Endothelial cell of umbilical vein (primary cell): ENCODE results near the gene GTF2IRD1. TPM values are rescaled to one million over a fixed set of nuclear protein-coding genes. Genes with fewer than 3 reads are reported as not detected.

Source experiments
- BruUV-seq: library from RNA; stranded (reverse); fragments of 400-500 nt; replicated peaks from 2 replicates; lab custom pipeline; 2021; lab: Mats Ljungman, UMichigan
- CTCF ChIA-PET: fragments of 300-600, 350-600 bp; sonication (Branson Sonifier 250); formaldehyde crosslinking; loops from one replicate; lab custom pipeline; 2021; ENCODE audit warnings: antibody characterized with exemption, inconsistent platforms; lab: Charles Lee
- POLR2A ChIA-PET: fragments of 300-600, 350-600 bp; sonication (Branson Sonifier 250); formaldehyde crosslinking; loops from one replicate; lab custom pipeline; 2021; ENCODE audit warnings: antibody characterized with exemption, inconsistent platforms; lab: Charles Lee
- DNase-seq: peaks from one replicate; pipeline ENCODE4 v3.0.0-alpha.2; 2011; ENCODE audit warnings: low read depth, low spot score
- FAIRE-seq: peaks from 2 replicates; lab custom pipeline; 2011; peaks lifted over from hg19 to GRCh38; lab: Jason Lieb, UNC
- H2AFZ ChIP-seq: 2 replicates; pipeline ENCODE4 v1.6.0; 2012; ENCODE audit warnings: low read depth, low read length, control low read depth, inconsistent platforms
- H3K27ac ChIP-seq: 2 replicates; pipeline ENCODE4 v1.5.1; 2011; ENCODE audit warnings: low read depth, mild to moderate bottlenecking, control low read depth, low read length, moderate library complexity; ENCODE audit not compliant: insufficient read depth
- H3K27me3 ChIP-seq, 2 experiments: 2 replicates each; pipeline versions ENCODE4 v1.6.0 to v1.6.1; 2011; ENCODE audit warnings: low read length in 2 of 2, mixed read lengths in 1 of 2; ENCODE audit not compliant: control insufficient read depth in 2 of 2, insufficient read depth in 2 of 2
- H3K36me3 ChIP-seq, 2 experiments: 2 replicates in 1 of 2; 3 replicates in 1 of 2; pipeline ENCODE4 v1.5.1; 2011; ENCODE audit warnings: low read length in 2 of 2, mild to moderate bottlenecking in 1 of 2, moderate library complexity in 1 of 2; ENCODE audit not compliant: control insufficient read depth in 2 of 2, insufficient read depth in 2 of 2; ENCODE audit errors: extremely low read depth in 1 of 2
- H3K4me1 ChIP-seq: 3 replicates; pipeline ENCODE4 v1.5.1; 2011; ENCODE audit warnings: mild to moderate bottlenecking, low read length; ENCODE audit not compliant: control insufficient read depth, insufficient read depth; ENCODE audit errors: extremely low read depth
- H3K4me2 ChIP-seq: 2 replicates; pipeline ENCODE4 v1.6.1; 2011; ENCODE audit warnings: low read length, control low read depth, mixed read lengths; ENCODE audit not compliant: insufficient read depth
- H3K4me3 ChIP-seq, 3 experiments: fragments of 200-600 bp in 1 of 3; sonication (generic), shearing (Covaris generic) in 1 of 3; replicated peaks in 1 of 3; 2 replicates each; pipeline ENCODE4 v1.5.1; 2011 to 2016; ENCODE audit warnings: control low read depth in 3 of 3, low read length in 3 of 3, mild to moderate bottlenecking in 2 of 3, inconsistent platforms in 1 of 3, low read depth in 1 of 3, moderate library complexity in 1 of 3; ENCODE audit not compliant: insufficient read depth in 1 of 3
- H3K79me2 ChIP-seq: 2 replicates; pipeline ENCODE4 v1.6.0; 2012; ENCODE audit warnings: low read length, inconsistent platforms; ENCODE audit not compliant: control insufficient read depth, insufficient read depth
- H3K9ac ChIP-seq: replicated peaks from 2 replicates; pipeline ENCODE3; 2011; ENCODE audit warnings: low read length, control low read depth; ENCODE audit not compliant: insufficient read depth; ENCODE audit errors: extremely low read depth
- H3K9me1 ChIP-seq: replicated peaks from 3 replicates; pipeline ENCODE4 v1.6.0; 2011; ENCODE audit warnings: mild to moderate bottlenecking, low read length; ENCODE audit not compliant: control insufficient read depth, insufficient read depth; ENCODE audit errors: extremely low read depth
- H3K9me3 ChIP-seq: replicated peaks from 2 replicates; pipeline ENCODE4 v1.5.1; 2012; ENCODE audit warnings: low read length, inconsistent platforms; ENCODE audit not compliant: control insufficient read depth, insufficient read depth
- H4K20me1 ChIP-seq: replicated peaks from 2 replicates; pipeline ENCODE3; 2011; ENCODE audit warnings: mild to moderate bottlenecking, low read length; ENCODE audit not compliant: control insufficient read depth, insufficient read depth; ENCODE audit errors: extremely low read depth
- CTCF ChIP-seq, 2 donors: IDR thresholded peaks; 1 replicate in 1 of 2; 2 replicates in 1 of 2; pipeline ENCODE4 v1.5.1; 2011; ENCODE audit warnings: low read length in 2 of 2, mild to moderate bottlenecking in 2 of 2, moderate library complexity in 2 of 2, control low read depth in 1 of 2, inconsistent platforms in 1 of 2, low read depth in 1 of 2; ENCODE audit not compliant: insufficient read depth in 1 of 2; ENCODE audit errors: extremely low read depth in 1 of 2
- EZH2 ChIP-seq: IDR thresholded peaks from 2 replicates; pipeline ENCODE4 v1.6.1; 2012; ENCODE audit warnings: borderline replicate concordance, low read depth, mild to moderate bottlenecking, moderate library complexity, low read length, inconsistent platforms; ENCODE audit not compliant: severe bottlenecking
- FOS ChIP-seq: IDR thresholded peaks from 2 replicates; pipeline ENCODE4 v1.6.1; 2011; ENCODE audit warnings: mild to moderate bottlenecking, low read length, moderate library complexity, borderline replicate concordance; ENCODE audit not compliant: insufficient read depth
- GATA2 ChIP-seq: IDR thresholded peaks from 2 replicates; pipeline ENCODE4 v1.7.0; 2011; ENCODE audit warnings: low read depth, mild to moderate bottlenecking, moderate library complexity, mixed read lengths, low read length; ENCODE audit not compliant: insufficient read length, insufficient read depth
- JUN ChIP-seq: IDR thresholded peaks from 2 replicates; pipeline ENCODE4 v1.6.1; 2011; ENCODE audit warnings: borderline replicate concordance, low read depth; ENCODE audit not compliant: insufficient read length, insufficient read depth
- MYC ChIP-seq: IDR thresholded peaks from one replicate; pipeline ENCODE4 v1.6.1; 2011; ENCODE audit warnings: mild to moderate bottlenecking, low read depth, low read length
- POLR2A ChIP-seq: IDR thresholded peaks from 2 replicates; pipeline ENCODE4 v1.6.1; 2012; ENCODE audit warnings: low read depth, mild to moderate bottlenecking, control low read depth, low read length
- POLR2AphosphoS5 ChIP-seq: IDR thresholded peaks from 2 replicates; pipeline ENCODE4 v1.6.1; 2012; ENCODE audit warnings: low read depth, mild to moderate bottlenecking, control low read depth, low read length, moderate library complexity; ENCODE audit not compliant: insufficient read depth
- dilution Hi-C: fragments of 300-500 bp; cut with MboI; formaldehyde crosslinking; loops from one replicate; pipeline ENCODE4 v1.15.0; 2019; ENCODE audit warnings: low sequenced_read_pairs; ENCODE audit not compliant: extremely low pct_ligation_motif_present
- intact Hi-C: fragments of 100-400 bp; cut with micrococcal nuclease; formaldehyde crosslinking; loops from one replicate; pipeline ENCODE4 v1.10.0; 2022
- polyA plus RNA-seq, 4 experiments: library from polyadenylated mRNA; depleted of rRNA in 3 of 4; stranded (reverse) in 3 of 4; unstranded in 1 of 4; fragments of >200 nt; gene quantifications; 2 replicates each; pipeline versions ENCODE4 v1.2.1 to v1.2.3, GENCODE V29; 2011 to 2012; ENCODE audit warnings: missing spikeins in 1 of 4
- total RNA-seq: library from RNA; stranded (reverse); gene quantifications from 2 replicates; pipeline ENCODE4 v1.2.3, GENCODE V29; 2021
- TF ChIP-seq, protein P1 (sequence below): IDR thresholded peaks from 2 replicates; pipeline ENCODE4 v1.6.1; 2011; ENCODE audit not compliant: insufficient read depth, insufficient read length

GTF2IRD1 gene
- total and polyA plus RNA-seq, 2 donors (not counting 3 experiments of a cell fraction or from before 2014, with no cell fraction given), result 14.2 to 24.2 TPM

DNA sequence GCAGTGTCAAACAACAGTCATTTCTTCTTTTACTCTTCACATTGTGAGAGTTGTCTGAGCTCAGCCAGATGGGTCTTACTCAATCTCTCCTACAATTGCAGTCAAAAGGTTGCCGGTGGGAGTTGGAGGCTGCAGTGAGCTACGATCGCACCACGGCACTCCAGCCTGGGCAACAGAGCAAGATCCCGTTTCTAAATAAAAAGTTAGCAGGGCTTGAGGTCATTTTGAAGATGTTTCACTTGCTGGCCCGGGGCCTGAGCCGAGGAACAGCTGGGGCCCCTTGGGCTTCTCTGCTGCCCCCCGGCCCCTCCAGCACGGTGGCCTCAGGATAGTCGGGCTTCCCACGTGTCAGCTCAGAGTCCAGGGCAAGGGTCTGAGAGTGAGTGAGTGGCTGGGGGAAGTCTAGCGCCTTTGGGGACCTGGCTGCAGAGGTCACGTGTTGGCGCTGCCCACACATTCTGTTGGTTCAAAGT, 40.4 kb downstream of the GTF2IRD1 start:
- Histone ChIP-seq H3K27me3 (no peaks in the 10 kb centered on the region), H3K9ac (no peak overlapping the region), H3K9me3 (no peaks in the 10 kb centered on the region), H3K79me2 (no peaks in the 10 kb centered on the region), H3K36me3 (peaks cover 0 to 1% of the 10 kb centered on the region in 2 experiments), H3K4me1 (no peaks in the 10 kb centered on the region), H3K4me3 (no peak overlapping the region), H4K20me1 (no peaks in the 10 kb centered on the region), H2AFZ (no peak overlapping the region), H3K27ac (no peak overlapping the region), H3K4me2 (no peak overlapping the region), H3K9me1 (no peaks in the 10 kb centered on the region)
- CTCF ChIA-PET, result no interaction called here
- POLR2A ChIA-PET, result no interaction called here
- dilution Hi-C loops, result no loop called here
- FAIRE-seq, result no peak
- no TSS peak for BruUV-seq
- intact Hi-C loops, result no loop called here
- TF ChIP-seq FOS, result no peak
- no peak for TF ChIP-seq POLR2A
- no peak for TF ChIP-seq MYC
- no peak for TF ChIP-seq POLR2AphosphoS5
- TF ChIP-seq, protein P1, sequence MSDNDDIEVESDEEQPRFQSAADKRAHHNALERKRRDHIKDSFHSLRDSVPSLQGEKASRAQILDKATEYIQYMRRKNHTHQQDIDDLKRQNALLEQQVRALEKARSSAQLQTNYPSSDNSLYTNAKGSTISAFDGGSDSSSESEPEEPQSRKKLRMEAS, result no peak
- no peak for TF ChIP-seq JUN
- TF ChIP-seq EZH2, result no peak
- TF ChIP-seq CTCF (IDR thresholded peaks at IDR 0.05; ENCODE audit: extremely low read depth in 1 of 2, insufficient read depth in 1 of 2, low read depth in 1 of 2, low read length in 2 of 2), result no peak
- no peak for TF ChIP-seq GATA2
- no peak for DNase-seq
